Central memory CD4-positive, alpha-beta T cell (primary cell): ENCODE data around the gene MYO7A.

Experiments
- DNase-seq: peaks from one replicate; pipeline ENCODE4 v3.0.0; 2022

The MYO7A gene

GRCh38 chr11:77129069-77129841 is 1.2 kb downstream of the MYO7A start:
- DNase-seq = no peak

DNA sequence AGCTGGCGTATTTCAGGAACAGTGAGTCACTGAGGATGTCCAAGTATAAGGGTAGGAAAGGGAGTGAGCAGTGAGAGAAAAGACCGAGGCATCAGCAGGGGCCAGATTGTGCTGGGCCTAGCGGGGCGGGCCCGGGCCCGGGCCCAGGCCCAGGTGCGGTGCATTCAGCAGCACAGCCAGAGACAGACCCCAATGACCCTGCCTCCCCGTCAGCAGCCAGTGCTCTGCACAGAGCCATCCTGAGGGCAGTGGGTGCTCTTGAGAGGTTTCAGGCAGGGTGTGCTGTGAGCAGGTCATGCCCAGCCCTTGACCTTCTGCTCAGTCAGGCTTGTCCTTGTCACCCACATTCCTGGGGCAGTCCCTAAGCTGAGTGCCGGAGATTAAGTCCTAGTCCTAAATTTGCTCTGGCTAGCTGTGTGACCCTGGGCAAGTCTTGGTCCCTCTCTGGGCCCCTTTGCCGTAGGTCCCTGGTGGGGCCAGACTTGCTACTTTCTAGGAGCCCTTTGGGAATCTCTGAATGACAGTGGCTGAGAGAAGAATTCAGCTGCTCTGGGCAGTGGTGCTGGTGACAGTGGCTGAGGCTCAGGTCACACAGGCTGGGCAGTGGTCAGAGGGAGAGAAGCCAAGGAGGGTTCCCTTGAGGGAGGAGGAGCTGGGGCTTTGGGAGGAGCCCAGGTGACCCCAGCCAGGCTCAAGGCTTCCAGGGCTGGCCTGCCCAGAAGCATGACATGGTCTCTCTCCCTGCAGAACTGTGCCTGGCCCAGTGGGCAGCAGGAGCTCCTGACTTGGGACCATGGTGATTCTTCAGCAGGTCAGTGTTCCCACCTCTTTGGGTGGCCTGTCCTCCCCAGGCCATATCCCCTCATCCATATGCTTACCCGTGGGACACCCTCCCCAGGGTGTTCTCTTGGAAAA is 2.1 kb downstream of the MYO7A start:
- no peak for DNase-seq

DNA sequence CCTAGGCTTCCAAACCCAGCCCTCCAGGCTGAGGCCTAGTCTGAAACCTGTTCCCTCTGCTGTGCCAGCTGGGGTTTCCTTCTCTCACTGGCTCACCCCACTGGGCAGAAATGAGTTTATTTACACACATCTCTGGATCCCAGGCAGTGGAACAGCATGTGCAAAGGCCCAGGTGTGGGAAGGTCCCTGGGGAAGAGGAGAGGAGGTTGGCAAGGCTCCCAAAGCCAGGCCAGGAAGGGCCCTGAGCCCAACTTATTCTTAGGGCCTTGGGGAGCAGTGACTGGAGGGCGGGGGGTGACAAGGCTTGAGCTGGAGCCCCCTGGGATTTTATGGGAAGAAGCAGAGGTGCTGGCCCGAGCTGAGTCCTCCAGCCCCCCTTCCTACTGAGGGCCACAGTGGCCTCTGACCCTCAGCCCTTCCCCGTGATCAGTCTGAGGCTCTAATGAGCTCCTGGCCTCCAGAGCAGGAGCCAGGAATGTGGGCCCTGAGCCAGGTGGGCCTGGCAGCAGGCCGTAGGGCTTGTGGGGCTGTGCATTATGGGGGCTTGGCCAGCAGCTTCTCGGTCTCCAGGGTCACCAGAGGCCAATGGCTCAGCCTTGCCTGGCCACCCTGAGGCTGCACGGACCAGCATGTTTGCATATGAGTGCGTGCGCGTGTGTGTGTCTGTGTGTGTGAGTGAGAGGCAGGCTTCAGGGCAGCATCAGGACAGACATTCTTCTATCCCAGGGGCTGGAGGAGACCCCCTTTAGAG is 2.9 kb downstream of the MYO7A start:
- no peak for DNase-seq

DNA sequence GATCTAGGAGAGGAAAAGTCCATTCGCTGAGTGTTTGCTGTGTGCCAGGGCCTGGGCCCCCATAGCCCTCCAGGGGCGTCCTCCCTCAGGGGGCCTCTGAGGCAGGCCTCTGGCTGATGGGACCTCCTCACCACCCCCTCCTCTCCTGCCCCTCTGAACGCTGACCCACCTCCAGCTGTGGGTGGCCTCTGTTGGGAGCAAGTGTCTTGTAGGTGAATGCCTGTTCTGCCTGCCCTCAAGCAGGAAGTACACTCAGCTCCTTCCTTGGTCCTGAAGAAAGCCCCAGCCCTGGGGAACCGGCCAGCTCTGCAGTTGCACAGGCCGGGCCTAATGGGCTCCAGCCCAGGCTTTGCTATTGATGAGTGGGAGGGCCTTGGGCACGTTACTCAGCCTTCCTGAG is 3.5 kb downstream of the MYO7A start:
- no peak for DNase-seq

DNA sequence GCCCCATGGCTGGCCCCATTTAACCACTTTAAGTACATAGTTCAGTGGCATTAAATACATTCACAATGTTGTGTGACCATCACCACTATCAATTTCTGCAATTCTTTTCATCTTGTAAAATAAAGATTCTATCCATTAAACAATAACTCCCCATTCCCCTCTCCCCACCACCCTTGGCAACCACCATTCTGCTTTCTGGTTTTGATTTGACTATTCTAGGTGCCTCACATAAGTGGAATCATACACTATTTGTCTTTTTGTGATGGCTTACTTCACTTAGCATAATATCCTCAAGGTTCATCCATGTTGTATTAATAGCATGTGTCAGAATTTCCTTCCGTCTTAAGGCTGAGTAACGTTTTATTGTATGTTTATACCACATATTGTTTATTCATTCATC is 7.0 kb downstream of the MYO7A start:
- no peak for DNase-seq

GRCh38 chr11:77136074-77136473 is 8.0 kb downstream of the MYO7A start:
- no peak for DNase-seq

GRCh38 chr11:77136784-77137420 is 8.9 kb downstream of the MYO7A start:
- no peak for DNase-seq

DNA sequence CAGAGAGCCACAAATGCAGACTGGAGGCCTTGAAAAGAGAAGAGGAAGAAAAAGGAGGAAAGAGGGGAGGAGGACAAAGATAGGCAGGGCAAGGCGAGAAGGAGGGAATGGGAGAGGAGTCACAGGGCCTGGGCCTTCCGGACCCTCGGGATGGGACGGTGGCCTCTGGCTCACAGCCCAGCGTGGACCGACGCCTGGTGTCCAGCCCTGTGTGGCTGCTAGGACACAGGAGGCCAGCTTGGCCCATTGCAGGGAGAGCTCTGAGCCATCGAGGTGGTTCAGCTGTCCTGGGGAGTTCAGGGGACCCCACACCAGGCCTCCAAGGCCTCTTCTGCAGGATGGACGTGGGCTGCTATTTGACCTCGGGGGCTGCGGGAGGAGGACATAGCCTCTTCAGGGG is 9.4 kb downstream of the MYO7A start:
- DNase-seq = no peak

DNA sequence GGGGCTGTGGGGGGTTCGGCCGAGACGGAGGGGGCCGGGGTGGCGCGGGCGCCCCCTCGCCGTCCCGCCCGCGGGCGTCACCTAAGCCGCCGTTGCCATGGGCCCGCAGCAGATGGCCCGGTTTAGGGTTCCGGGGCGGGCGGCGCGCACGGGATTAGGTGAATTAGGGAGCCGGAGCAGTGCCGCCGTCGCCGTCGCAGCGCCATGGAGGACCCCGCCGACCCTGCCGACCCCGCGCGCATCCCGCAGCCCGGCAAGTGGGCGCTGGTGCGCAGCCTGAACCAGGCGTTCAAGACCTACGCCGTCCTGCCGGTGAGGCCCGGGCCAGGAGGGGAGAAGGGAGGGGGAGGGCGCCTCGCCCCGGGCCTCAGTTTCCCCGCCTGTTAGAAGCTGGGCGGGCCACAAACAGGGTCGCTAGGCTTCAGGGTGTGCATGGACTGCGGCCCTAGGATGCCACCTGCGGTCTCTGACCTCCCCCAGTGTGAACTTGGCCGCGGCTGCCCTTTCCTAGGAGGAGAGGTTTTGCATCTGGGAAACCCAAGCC is 10.1 kb downstream of the MYO7A start:
- DNase-seq = no peak

- DNase-seq = no peak
Measured at GRCh38 chr11:77139201-77139600, 11.2 kb downstream of the MYO7A start.

DNA sequence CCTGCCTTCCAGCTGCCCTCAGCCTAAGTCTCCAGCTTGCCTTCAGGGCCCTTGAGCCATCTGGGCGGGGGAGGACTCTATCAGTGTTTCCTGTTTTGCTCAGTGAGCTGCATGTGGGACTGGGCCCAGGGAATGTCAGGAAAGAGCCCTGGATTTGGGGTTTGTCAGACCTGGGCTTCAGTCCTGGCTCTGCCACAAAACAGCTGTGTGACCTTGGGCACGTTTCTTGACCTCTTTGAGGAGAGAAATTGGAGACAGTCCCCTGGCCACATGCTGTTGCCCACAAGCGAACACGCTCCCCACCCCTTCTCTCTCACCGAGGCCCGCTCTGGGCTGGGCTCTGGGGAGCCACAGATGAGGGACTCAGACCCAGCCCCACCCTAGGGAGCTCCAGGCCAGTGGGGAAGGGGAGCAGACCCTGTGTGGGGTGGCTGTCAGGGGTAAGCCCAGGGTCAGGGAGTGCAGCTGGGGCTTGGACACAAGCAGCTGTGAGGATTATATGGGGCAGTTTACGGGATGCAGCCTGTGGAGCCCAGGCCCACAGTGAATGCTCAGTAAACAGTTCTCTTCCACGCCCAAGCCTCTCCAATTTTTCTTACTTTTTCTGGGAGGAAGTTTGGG is 12.3 kb downstream of the MYO7A start:
- DNase-seq = no peak

- DNase-seq = no peak
Measured at GRCh38 chr11:77141034-77141433, 13.0 kb downstream of the MYO7A start.

- no peak for DNase-seq
Measured at GRCh38 chr11:77141475-77141874, 13.4 kb downstream of the MYO7A start.

DNA sequence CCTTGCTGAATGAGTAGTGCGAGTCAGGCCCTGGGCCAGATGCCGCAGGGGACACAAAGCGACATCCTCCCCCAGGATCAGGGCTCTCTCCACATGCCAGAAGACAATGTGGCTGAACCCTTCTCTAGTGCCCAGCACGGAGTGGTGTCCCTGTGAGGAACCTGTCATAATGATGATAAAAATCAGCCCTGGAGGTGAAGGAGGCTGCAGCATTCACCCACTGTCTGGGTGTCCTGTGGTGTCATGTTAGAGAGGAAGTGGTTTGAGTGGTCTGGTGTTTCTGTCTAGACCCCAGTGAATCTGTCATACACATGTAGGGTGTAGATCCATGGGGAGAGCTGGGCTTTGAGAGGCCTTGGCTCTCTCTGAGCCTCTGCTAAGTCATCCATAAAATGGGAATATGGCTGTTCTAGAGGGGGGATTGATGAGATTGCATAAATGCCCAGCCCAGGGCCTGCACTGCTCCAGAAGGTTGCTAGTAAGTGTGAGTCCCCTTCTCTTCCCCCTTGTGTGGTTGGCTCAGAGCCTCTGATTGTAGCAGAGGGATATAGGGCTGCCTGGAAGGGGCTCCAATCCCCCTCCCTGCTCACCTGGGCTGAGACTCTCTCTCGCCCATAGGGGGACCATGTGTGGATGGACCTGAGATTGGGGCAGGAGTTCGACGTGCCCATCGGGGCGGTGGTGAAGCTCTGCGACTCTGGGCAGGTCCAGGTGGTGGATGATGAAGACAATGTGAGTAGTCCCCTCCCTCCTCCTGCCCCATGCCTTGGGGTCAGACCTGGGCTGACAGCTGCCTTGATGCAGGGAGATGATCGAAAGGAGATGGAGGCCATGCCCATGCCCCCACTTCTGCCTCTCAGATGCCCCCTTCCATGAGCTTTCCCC is 14.3 kb downstream of the MYO7A start:
- DNase-seq = no peak

GRCh38 chr11:77143405-77144020 is 15.5 kb downstream of the MYO7A start:
- DNase-seq = no peak

GRCh38 chr11:77144196-77144856 is 16.3 kb downstream of the MYO7A start:
- DNase-seq = no peak

- DNase-seq = no peak
Measured at GRCh38 chr11:77144857-77145428, 16.9 kb downstream of the MYO7A start.

- DNase-seq = no peak
Measured at GRCh38 chr11:77146261-77147035, 18.4 kb downstream of the MYO7A start.

- DNase-seq = no peak
Measured at GRCh38 chr11:77147036-77147315, 18.9 kb downstream of the MYO7A start.
